Skin epidermis (tissue), 12 donors: ENCODE results near the gene GP1BA.

ENCODE experiments used
- H3K27ac ChIP-seq, 21 experiments: fragments of 200-600 bp; sonication (generic) in 11 of 21; one replicate each; pipeline ENCODE4 v1.5.0; 2020; ENCODE audit warnings: mild to moderate bottlenecking in 3 of 21, inconsistent platforms in 2 of 21, moderate library complexity in 2 of 21
- H3K4me3 ChIP-seq, 7 experiments: fragments of 200-600 bp; sonication (generic) in 2 of 7; one replicate each; pipeline ENCODE4 v1.5.0; 2020; ENCODE audit warnings: inconsistent platforms in 2 of 7, mild to moderate bottlenecking in 2 of 7, moderate library complexity in 1 of 7

The GP1BA gene

GRCh38 chr17:4934173-4934979 is 2.3 kb downstream of the GP1BA start:
- Histone ChIP-seq H3K27ac (peak overlapping the region in 3 of 21 experiments; percentile 2 to 34 (median 8)), H3K4me3 (no peak overlapping the region)

- Histone ChIP-seq H3K27ac (peak overlapping the region in 10 of 21 experiments; percentile 1 to 52 (median 30)), H3K4me3 (no peak overlapping the region)
Measured at GRCh38 chr17:4935650-4936049, 3.6 kb downstream of the GP1BA start.

GRCh38 chr17:4936436-4936835 is 4.4 kb downstream of the GP1BA start:
- H3K27ac ChIP-seq, result peak overlapping the region in 6 of 21 experiments; percentile 24 to 58 (median 43)
- H3K4me3 ChIP-seq, result no peak overlapping the region

GRCh38 chr17:4937553-4937952 is 5.5 kb downstream of the GP1BA start:
- H3K4me3 ChIP-seq, result no peak overlapping the region
- peak overlapping the region in 1 of 21 experiments; percentile 95 for H3K27ac ChIP-seq

- Histone ChIP-seq H3K27ac (peak overlapping the region in 8 of 21 experiments; percentile 87 to 100 (median 94)), H3K4me3 (peak overlapping the region in 1 of 7 experiments; percentile 77)
Measured at GRCh38 chr17:4938069-4938491, 6.0 kb downstream of the GP1BA start.

- Histone ChIP-seq H3K27ac (peak overlapping the region; percentile 68 to 100 (median 96)), H3K4me3 (peak overlapping the region; percentile 42 to 89 (median 77))
Measured at GRCh38 chr17:4938688-4939545, 6.8 kb downstream of the GP1BA start.

GRCh38 chr17:4939546-4939795 is 7.4 kb downstream of the GP1BA start:
- H3K4me3 ChIP-seq, result peak overlapping the region; percentile 42 to 89 (median 77)
- peak overlapping the region; percentile 68 to 100 (median 96) for H3K27ac ChIP-seq

- Histone ChIP-seq H3K4me3 (peak within 1 kb of the TSS; percentile 42 to 89 (median 77)), H3K27ac (peak within 1 kb of the TSS; percentile 68 to 100 (median 96))
Measured at GRCh38 chr17:4939796-4940554, 7.9 kb downstream of the GP1BA start, which contains the start of the genes RNF167 and SLC25A11. RNF167 (plus strand) TSS chr17:4940268; CDS start chr17:4940910, 642 bp downstream. SLC25A11 (minus strand) TSS chr17:4940046; CDS start chr17:4939910, 136 bp downstream.

GRCh38 chr17:4940555-4941318 is 8.7 kb downstream of the GP1BA start:
- H3K27ac ChIP-seq, result peak overlapping the region; percentile 50 to 100 (median 96)

GRCh38 chr17:4941319-4941610 is 9.2 kb downstream of the GP1BA start:
- H3K27ac ChIP-seq, result peak overlapping the region in 19 of 21 experiments; percentile 87 to 100 (median 97)
- H3K4me3 ChIP-seq, result peak overlapping the region; percentile 42 to 89 (median 77)

More at GRCh38 chr17:4940555-4941318, 8.7 kb downstream of the GP1BA start:
- H3K4me3 ChIP-seq, result peak overlapping the region; percentile 42 to 89 (median 77)

- H3K4me3 ChIP-seq, result no peak overlapping the region
- peak overlapping the region in 11 of 21 experiments; percentile 7 to 100 (median 99) for H3K27ac ChIP-seq
Measured at GRCh38 chr17:4942760-4943508, 10.9 kb downstream of the GP1BA start.

GRCh38 chr17:4944163-4944553 is 12.1 kb downstream of the GP1BA start:
- H3K4me3 ChIP-seq, result peak overlapping the region in 3 of 7 experiments; percentile 9 to 100 (median 99)
- peak overlapping the region in 20 of 21 experiments; percentile 7 to 100 (median 98) for H3K27ac ChIP-seq

GRCh38 chr17:4944554-4945175 is 12.6 kb downstream of the GP1BA start:
- H3K27ac ChIP-seq, result peak overlapping the region in 20 of 21 experiments; percentile 7 to 100 (median 98)
- H3K4me3 ChIP-seq, result peak overlapping the region in 5 of 7 experiments; percentile 2 to 100 (median 99)

- Histone ChIP-seq H3K27ac (peak overlapping the region in 20 of 21 experiments; percentile 45 to 100 (median 98)), H3K4me3 (peak overlapping the region in 6 of 7 experiments; percentile 91 to 100 (median 99))
Measured at GRCh38 chr17:4945176-4945943, 13.3 kb downstream of the GP1BA start.

- H3K4me3 ChIP-seq, result peak overlapping the region; percentile 91 to 100 (median 99)
- H3K27ac ChIP-seq, result peak overlapping the region in 20 of 21 experiments; percentile 45 to 100 (median 98)
Measured at GRCh38 chr17:4945944-4946280, 13.8 kb downstream of the GP1BA start.

- Histone ChIP-seq H3K27ac (peak overlapping the region in 19 of 21 experiments; percentile 90 to 100 (median 99)), H3K4me3 (peak overlapping the region; percentile 91 to 100 (median 99))
Measured at GRCh38 chr17:4946312-4946976, 14.4 kb downstream of the GP1BA start.
